ENCODE data around the gene TMPO. TPM values are rescaled to one million over a fixed set of nuclear protein-coding genes. Genes with fewer than 3 reads are reported as not detected.
A peak's percentile ranks its signal among the peaks of the same experiment; 100 is the strongest.
"Not testable (repeated sequence)": the region's sequence is repeated elsewhere in the genome, so short reads cannot be mapped to it uniquely, and the experiment has no call there.

The TMPO gene
- total RNA-seq, 2 experiments from 2014 or later, result 366 to 399 TPM

DNA sequence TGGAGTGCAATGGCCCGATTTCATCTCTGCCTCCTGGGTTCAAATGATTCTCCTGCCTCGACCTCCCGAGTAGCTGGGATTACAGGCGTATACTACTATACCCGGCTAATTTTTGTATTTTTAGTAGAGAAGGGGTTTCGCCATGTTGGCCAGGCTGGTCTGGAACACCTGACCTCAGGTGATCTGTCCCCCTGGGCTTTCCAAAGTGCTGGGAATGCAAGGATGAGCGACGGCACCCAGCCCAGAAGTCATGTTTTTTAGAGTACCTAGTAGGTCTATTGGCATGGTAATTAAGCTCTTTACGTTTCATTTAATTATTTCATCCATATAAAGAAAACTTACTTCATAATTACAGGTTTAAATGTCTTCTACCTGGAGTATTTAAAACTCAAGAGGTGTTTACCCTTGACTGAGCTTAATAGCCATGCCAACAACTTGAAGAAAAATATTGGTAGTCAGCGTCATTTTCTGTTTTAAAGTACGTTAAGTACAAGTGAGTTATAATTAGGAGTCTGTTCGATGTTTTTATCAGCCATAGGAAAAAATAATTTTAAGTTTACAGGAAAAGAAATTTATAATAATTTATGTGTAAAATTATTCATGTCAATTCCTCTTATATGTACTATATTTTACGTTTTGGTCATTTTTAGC, 4.0 kb downstream of the TMPO start:
- Mint-ChIP-seq H3K27ac (peak overlapping the region; percentile 98), H3K36me3 (peaks cover 65% of the 10 kb centered on the region), H3K4me3 (peak overlapping the region; percentile 90), H3K27me3 (no peaks in the 10 kb centered on the region), H3K9me3 (ENCODE audit: low read depth) (no peaks in the 10 kb centered on the region), H3K4me1 (peaks cover 37% of the 10 kb centered on the region)
- CTCF ChIA-PET, result interaction anchor here (0.7 to 9.2 kb wide), 5 partner anchors 13 to 1798 kb away, joined by 3 to 78 read pairs (median 4); no protein-coding TSS in a partner anchor
- ATAC-seq, result no peak
- DNase-seq, result no peak

- Mint-ChIP-seq H3K4me3 (no peak overlapping the region), H3K27ac (peak overlapping the region; percentile 56), H3K4me1 (peaks cover 29% of the 10 kb centered on the region), H3K27me3 (no peaks in the 10 kb centered on the region), H3K9me3 (ENCODE audit: low read depth) (no peaks in the 10 kb centered on the region), H3K36me3 (peaks cover 49% of the 10 kb centered on the region)
- no peak for ATAC-seq
- CTCF ChIA-PET, result interaction anchor here (0.7 kb wide), 1 partner anchor 14 kb away, joined by 3 read pairs; no protein-coding TSS in a partner anchor
- DNase-seq, result no peak
Measured at GRCh38 chr12:98530068-98530467, 14.7 kb downstream of the TMPO start.

DNA sequence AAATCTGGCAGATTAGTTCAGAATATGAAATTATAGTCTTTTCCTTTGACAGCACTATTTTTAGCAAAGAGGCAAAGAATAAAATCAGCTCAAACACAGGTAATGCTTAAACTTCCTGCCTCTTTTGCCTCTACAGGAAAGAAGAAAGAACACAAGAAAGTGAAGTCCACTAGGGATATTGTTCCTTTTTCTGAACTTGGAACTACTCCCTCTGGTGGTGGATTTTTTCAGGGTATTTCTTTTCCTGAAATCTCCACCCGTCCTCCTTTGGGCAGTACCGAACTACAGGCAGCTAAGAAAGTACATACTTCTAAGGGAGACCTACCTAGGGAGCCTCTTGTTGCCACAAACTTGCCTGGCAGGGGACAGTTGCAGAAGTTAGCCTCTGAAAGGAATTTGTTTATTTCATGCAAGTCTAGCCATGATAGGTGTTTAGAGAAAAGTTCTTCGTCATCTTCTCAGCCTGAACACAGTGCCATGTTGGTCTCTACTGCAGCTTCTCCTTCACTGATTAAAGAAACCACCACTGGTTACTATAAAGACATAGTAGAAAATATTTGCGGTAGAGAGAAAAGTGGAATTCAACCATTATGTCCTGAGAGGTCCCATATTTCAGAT, 17.4 kb downstream of the TMPO start:
- H3K4me1 Mint-ChIP-seq, result peaks cover 19% of the 10 kb centered on the region
- H3K4me3 Mint-ChIP-seq, result no peak overlapping the region
- H3K27me3 Mint-ChIP-seq, result no peaks in the 10 kb centered on the region
- DNase-seq (no peak), ATAC-seq (peak; percentile 47)
- H3K9me3 Mint-ChIP-seq (ENCODE audit: low read depth), result no peaks in the 10 kb centered on the region
- CTCF ChIA-PET, result interaction anchor here (0.8 to 2.7 kb wide), 10 partner anchors 12 to 108 kb away, joined by 3 to 24 read pairs (median 4); partner anchors contain the start of gene SLC25A3
- H3K36me3 Mint-ChIP-seq, result peaks cover 52% of the 10 kb centered on the region
- H3K27ac Mint-ChIP-seq, result peak overlapping the region; percentile 40

DNA sequence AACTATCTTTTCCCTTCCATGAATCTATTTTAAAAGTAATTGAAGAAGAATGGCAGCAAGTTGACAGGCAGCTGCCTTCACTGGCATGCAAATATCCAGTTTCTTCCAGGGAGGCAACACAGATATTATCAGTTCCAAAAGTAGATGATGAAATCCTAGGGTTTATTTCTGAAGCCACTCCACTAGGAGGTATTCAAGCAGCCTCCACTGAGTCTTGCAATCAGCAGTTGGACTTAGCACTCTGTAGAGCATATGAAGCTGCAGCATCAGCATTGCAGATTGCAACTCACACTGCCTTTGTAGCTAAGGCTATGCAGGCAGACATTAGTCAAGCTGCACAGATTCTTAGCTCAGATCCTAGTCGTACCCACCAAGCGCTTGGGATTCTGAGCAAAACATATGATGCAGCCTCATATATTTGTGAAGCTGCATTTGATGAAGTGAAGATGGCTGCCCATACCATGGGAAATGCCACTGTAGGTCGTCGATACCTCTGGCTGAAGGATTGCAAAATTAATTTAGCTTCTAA, 18.4 kb downstream of the TMPO start:
- Mint-ChIP-seq H3K4me3 (no peak overlapping the region), H3K4me1 (peaks cover 13% of the 10 kb centered on the region), H3K27me3 (no peaks in the 10 kb centered on the region), H3K36me3 (peaks cover 53% of the 10 kb centered on the region), H3K27ac (no peak overlapping the region), H3K9me3 (ENCODE audit: low read depth) (no peaks in the 10 kb centered on the region)
- DNase-seq (no peak), ATAC-seq (no peak)
- CTCF ChIA-PET, result interaction anchor here (0.7 to 2.7 kb wide), 6 partner anchors 12 to 42 kb away, joined by 3 to 24 read pairs (median 4); no protein-coding TSS in a partner anchor

DNA sequence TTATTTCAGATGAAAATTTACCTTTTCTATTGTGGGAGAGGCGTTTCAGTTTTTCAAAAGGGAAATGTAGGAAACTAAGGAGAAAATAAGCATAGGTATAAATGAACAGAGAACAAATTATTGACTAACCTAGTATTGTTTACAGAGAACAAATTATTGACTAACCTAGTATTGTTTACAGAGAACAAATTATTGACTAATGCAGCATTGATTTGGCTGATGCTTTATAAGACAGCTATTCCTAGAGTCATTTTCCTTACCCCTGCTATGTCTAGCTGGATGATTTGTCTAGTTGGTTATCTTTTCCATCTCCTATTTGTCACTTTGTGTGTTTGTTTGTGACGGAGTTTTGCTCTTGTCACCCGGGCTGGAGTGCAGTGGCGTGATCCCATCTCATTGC, 22.6 kb downstream of the TMPO start:
- CTCF ChIA-PET, result interaction anchor here (0.9 to 2.5 kb wide), 3 partner anchors 29 to 461 kb away, joined by 3 to 7 read pairs (median 4); no protein-coding TSS in a partner anchor
- no peak overlapping the region for H3K4me3 Mint-ChIP-seq
- DNase-seq, result no peak
- no peaks in the 10 kb centered on the region for H3K9me3 Mint-ChIP-seq (ENCODE audit: low read depth)
- no peaks in the 10 kb centered on the region for H3K27me3 Mint-ChIP-seq
- no peak for ATAC-seq
- no peak overlapping the region for H3K27ac Mint-ChIP-seq
- H3K4me1 Mint-ChIP-seq, result peaks cover 16% of the 10 kb centered on the region
- H3K36me3 Mint-ChIP-seq, result peaks cover 59% of the 10 kb centered on the region

DNA sequence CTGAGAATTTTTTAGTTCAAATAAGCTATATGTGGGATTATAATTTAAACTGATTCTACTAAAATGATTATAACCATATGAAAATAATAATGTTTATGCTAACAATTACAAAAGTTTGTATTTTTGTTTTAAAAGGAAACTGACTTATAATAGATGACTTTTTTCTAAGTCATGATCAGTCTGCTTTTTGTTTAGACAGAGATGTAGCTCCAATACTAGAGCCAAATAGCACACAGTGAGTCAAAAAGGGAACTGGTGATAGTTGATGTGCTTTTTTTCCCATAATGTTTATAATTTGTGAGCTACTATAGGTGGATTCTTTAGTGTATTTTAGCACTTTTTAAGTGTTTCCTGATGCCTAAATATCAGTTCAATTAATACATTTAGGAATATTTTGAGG, 28.3 kb downstream of the TMPO start:
- DNase-seq, result no peak
- Mint-ChIP-seq H3K27ac (no peak overlapping the region), H3K4me3 (no peak overlapping the region), H3K27me3 (no peaks in the 10 kb centered on the region), H3K4me1 (peaks cover 23% of the 10 kb centered on the region), H3K9me3 (ENCODE audit: low read depth) (no peaks in the 10 kb centered on the region), H3K36me3 (peaks cover 55% of the 10 kb centered on the region)
- CTCF ChIA-PET, result interaction anchor here (0.8 to 1.5 kb wide), 4 partner anchors 9 to 23 kb away, joined by 3 to 6 read pairs (median 3); no protein-coding TSS in a partner anchor
- ATAC-seq, result no peak

- Mint-ChIP-seq H3K36me3 (peaks cover 60% of the 10 kb centered on the region), H3K4me3 (no peak overlapping the region), H3K27ac (no peak overlapping the region), H3K4me1 (peaks cover 23% of the 10 kb centered on the region), H3K27me3 (no peaks in the 10 kb centered on the region), H3K9me3 (ENCODE audit: low read depth) (no peaks in the 10 kb centered on the region)
- ATAC-seq (no peak), DNase-seq (no peak)
- CTCF ChIA-PET, result interaction anchor here (0.7 to 2.1 kb wide), 6 partner anchors 8 to 584 kb away, joined by 3 to 5 read pairs (median 3); no protein-coding TSS in a partner anchor
Measured at GRCh38 chr12:98544751-98545150, 29.4 kb downstream of the TMPO start.

DNA sequence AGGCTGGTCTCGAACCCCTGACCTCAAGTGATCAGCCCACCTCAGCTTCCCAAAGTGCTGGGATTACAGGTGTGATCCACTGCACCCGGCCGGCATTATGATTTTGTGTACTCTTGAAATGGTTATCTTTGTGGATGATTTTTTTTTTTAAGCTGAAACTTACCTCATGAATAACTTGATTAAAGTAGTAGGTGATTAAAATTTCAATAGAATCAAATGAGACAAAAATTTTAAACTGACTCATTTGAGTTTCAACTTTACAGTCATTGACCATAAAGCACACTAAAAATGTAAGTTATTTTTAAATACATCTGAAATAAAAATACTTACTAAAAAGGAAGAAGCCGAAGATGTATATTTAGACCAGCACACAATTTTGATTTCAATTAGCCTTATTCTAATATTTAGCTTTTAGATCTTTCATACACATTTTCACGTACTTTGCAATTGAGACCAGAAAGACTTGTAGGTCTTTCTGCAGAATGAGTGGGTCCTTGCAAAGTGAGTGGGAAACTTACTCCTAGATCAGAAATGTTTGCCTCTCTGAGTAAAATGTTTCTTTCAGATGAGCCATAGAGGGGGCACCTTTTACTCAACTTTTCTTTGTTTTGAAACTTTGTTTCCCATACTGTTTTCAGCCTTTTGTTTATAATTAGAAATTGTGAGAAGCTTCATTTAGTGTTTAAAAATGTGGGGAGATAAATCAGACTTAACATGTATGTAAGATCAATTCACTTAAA, 34.2 kb downstream of the TMPO start:
- ATAC-seq (no peak), DNase-seq (no peak)
- Mint-ChIP-seq H3K27me3 (no peaks in the 10 kb centered on the region), H3K36me3 (peaks cover 49% of the 10 kb centered on the region), H3K9me3 (ENCODE audit: low read depth) (no peaks in the 10 kb centered on the region), H3K4me1 (peaks cover 5% of the 10 kb centered on the region), H3K4me3 (no peak overlapping the region), H3K27ac (no peak overlapping the region)
- CTCF ChIA-PET, result interaction anchor here (0.6 to 1.4 kb wide), 2 partner anchors 17 kb away, joined by 3 to 4 read pairs; no protein-coding TSS in a partner anchor

DNA sequence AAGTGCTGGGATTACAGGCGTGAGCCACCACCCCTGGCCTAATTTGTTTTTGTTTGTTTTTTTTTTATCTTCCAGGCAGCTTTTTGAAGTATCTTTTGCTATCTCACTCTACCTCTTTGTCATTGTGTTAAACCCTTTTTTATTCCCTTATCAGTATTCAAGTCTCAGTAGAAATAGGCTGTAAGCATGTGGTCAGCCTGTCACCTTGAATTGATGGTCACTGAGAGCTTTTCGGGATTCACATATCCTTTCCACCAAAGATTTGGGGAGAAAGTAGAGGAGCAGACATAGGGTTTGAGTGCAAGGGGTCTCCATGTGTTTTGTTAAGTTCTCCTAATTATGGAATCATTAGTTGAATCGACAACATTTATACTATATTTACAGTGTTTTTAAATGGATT, 36.4 kb downstream of the TMPO start:
- Mint-ChIP-seq H3K9me3 (ENCODE audit: low read depth) (no peaks in the 10 kb centered on the region), H3K36me3 (peaks cover 38% of the 10 kb centered on the region), H3K27me3 (no peaks in the 10 kb centered on the region), H3K4me1 (peaks cover 3% of the 10 kb centered on the region), H3K4me3 (no peak overlapping the region), H3K27ac (peak overlapping the region; percentile 11)
- no peak for DNase-seq
- CTCF ChIA-PET, result interaction anchor here (1.4 to 2.0 kb wide), 2 partner anchors 8 to 15 kb away, joined by 3 to 5 read pairs; no protein-coding TSS in a partner anchor
- no peak for ATAC-seq

DNA sequence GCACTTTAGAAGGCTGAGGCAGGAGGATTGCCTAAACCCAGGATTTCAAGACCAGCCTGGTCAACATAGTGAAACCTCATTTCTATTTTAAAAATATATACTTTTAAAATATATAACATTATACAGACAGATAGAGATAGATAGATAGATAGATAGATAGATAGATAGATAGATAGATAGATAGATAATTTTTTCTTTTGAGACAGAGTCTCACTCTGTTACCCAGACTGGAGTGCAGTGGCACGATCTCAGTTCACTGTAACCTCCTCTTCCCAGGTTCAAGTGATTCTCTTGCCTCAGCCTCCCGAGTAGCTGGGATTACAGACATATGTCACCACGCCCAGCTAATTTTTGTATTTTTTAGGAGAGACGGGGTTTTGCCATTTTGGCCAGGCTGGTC, 42.7 kb downstream of the TMPO start:
- H3K27me3 Mint-ChIP-seq; H3K36me3 Mint-ChIP-seq; H3K4me3 Mint-ChIP-seq; H3K27ac Mint-ChIP-seq; H3K9me3 Mint-ChIP-seq (ENCODE audit: low read depth); CTCF ChIA-PET; ATAC-seq; H3K4me1 Mint-ChIP-seq; DNase-seq: not testable (repeated sequence)

DNA sequence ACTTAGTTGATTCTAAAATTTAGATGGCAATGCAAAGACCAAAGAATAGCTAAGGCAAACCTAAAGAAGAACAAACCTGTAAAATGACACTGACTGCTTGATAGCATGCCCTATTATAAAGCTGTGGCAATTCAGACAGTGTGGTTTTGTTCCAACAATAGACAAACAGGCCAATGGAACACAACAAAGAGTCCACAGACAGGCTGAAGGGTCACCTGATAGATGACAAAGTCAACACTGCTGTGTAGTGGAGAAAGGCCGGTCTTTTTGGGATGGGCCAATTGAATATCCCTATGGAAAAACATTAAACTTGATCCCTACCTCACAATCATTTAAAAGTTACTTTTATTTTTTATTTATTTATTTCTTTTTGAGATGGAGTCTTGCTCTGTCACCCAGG, 44.3 kb downstream of the TMPO start:
- H3K9me3 Mint-ChIP-seq (ENCODE audit: low read depth), result no peaks in the 10 kb centered on the region
- no peak overlapping the region for H3K4me3 Mint-ChIP-seq
- H3K4me1 Mint-ChIP-seq, result no peaks in the 10 kb centered on the region
- no peaks in the 10 kb centered on the region for H3K27me3 Mint-ChIP-seq
- DNase-seq (no peak), ATAC-seq (no peak)
- CTCF ChIA-PET, result no interaction called here
- H3K36me3 Mint-ChIP-seq, result no peaks in the 10 kb centered on the region
- H3K27ac Mint-ChIP-seq, result no peak overlapping the region

DNA sequence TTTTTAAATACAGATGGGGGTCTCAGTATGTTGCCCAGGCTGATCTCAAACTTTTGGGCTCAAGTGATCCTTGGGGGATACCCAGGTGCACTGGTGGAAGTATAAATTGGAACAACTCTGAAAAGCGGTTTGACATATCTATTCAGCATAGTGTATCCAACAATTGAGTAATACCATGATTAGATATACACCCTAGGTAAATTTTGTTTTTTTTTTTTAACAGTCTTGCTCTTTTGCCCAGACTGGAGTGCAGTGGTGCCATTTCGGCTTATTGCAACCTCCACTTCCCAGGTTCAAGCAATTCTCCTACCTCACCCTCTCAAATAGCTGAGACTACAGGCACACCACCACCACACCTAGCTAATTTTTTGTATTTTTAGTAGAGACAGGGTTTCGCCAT, 46.5 kb downstream of the TMPO start:
- peaks cover 1% of the 10 kb centered on the region for H3K4me1 Mint-ChIP-seq
- no peak overlapping the region for H3K4me3 Mint-ChIP-seq
- CTCF ChIA-PET, result interaction anchor here (0.9 to 1.3 kb wide), 2 partner anchors 13 to 92 kb away, joined by 3 read pairs; no protein-coding TSS in a partner anchor
- no peaks in the 10 kb centered on the region for H3K27me3 Mint-ChIP-seq
- DNase-seq (no peak), ATAC-seq (no peak)
- H3K9me3 Mint-ChIP-seq (ENCODE audit: low read depth), result no peaks in the 10 kb centered on the region
- no peak overlapping the region for H3K27ac Mint-ChIP-seq
- no peaks in the 10 kb centered on the region for H3K36me3 Mint-ChIP-seq

GRCh38 chr12:98572010-98572409, 56.6 kb downstream of the TMPO start:
- no peaks in the 10 kb centered on the region for H3K36me3 Mint-ChIP-seq
- ATAC-seq (no peak), DNase-seq (no peak)
- no peaks in the 10 kb centered on the region for H3K27me3 Mint-ChIP-seq
- H3K9me3 Mint-ChIP-seq (ENCODE audit: low read depth), result no peaks in the 10 kb centered on the region
- CTCF ChIA-PET, result interaction anchor here (1.3 to 1.5 kb wide), 2 partner anchors 8 to 427 kb away, joined by 3 to 4 read pairs; no protein-coding TSS in a partner anchor
- H3K4me1 Mint-ChIP-seq, result no peaks in the 10 kb centered on the region
- no peak overlapping the region for H3K27ac Mint-ChIP-seq
- H3K4me3 Mint-ChIP-seq, result no peak overlapping the region

All from activated CD8-positive, alpha-beta memory T cell treated with anti-CD3 and anti-CD28 coated beads, Interleukin-2, amount 10 ng/mL, durations not matched to agents 7 days and 5 days (primary cell).